ENCODE data around the gene AQP4.

Gene AQP4

GRCh38 chr18:26854292-26854881 lies 11.1 kb downstream of the AQP4 start:
- DNase-seq (ENCODE audit: low read depth in 2 of 2): no peak
- H3K4me3 ChIP-seq (replicated peaks in 1 of 2; ENCODE audit: low read depth in 2 of 2, low read length in 2 of 2): no peak overlapping the region
- TF ChIP-seq CTCF (IDR thresholded peaks at IDR 0.05; ENCODE audit: low read depth, low read length): no peak

- no peak for DNase-seq (ENCODE audit: low read depth in 2 of 2)
- no peak overlapping the region for H3K4me3 ChIP-seq (replicated peaks in 1 of 2; ENCODE audit: low read depth in 2 of 2, low read length in 2 of 2)
- no peak for TF ChIP-seq CTCF (IDR thresholded peaks at IDR 0.05; ENCODE audit: low read depth, low read length)
Observed at GRCh38 chr18:26853401-26853800, 12.1 kb downstream of the AQP4 start.

- H3K4me3 ChIP-seq (replicated peaks in 1 of 2; ENCODE audit: low read depth in 2 of 2, low read length in 2 of 2): no peak overlapping the region
- TF ChIP-seq CTCF (IDR thresholded peaks at IDR 0.05; ENCODE audit: low read depth, low read length): no peak
- no peak for DNase-seq (ENCODE audit: low read depth in 2 of 2)
Observed at GRCh38 chr18:26843760-26844159, 21.7 kb downstream of the AQP4 start.

- no peak overlapping the region for H3K4me3 ChIP-seq (replicated peaks in 1 of 2; ENCODE audit: low read depth in 2 of 2, low read length in 2 of 2)
- DNase-seq (ENCODE audit: low read depth in 2 of 2): no peak
- no peak for TF ChIP-seq CTCF (IDR thresholded peaks at IDR 0.05; ENCODE audit: low read depth, low read length)
Observed at GRCh38 chr18:26840965-26841364, 24.5 kb downstream of the AQP4 start.

GRCh38 chr18:26839609-26840008 lies 25.9 kb downstream of the AQP4 start:
- DNase-seq (ENCODE audit: low read depth in 2 of 2): no peak
- no peak overlapping the region for H3K4me3 ChIP-seq (replicated peaks in 1 of 2; ENCODE audit: low read depth in 2 of 2, low read length in 2 of 2)
- no peak for TF ChIP-seq CTCF (IDR thresholded peaks at IDR 0.05; ENCODE audit: low read depth, low read length)

- no peak overlapping the region for H3K4me3 ChIP-seq (replicated peaks in 1 of 2; ENCODE audit: low read depth in 2 of 2, low read length in 2 of 2)
- TF ChIP-seq CTCF (IDR thresholded peaks at IDR 0.05; ENCODE audit: low read depth, low read length): no peak
- no peak for DNase-seq (ENCODE audit: low read depth in 2 of 2)
Observed at GRCh38 chr18:26832302-26832701, 33.2 kb downstream of the AQP4 start.

GRCh38 chr18:26827581-26827980 lies 37.9 kb downstream of the AQP4 start:
- DNase-seq (ENCODE audit: low read depth in 2 of 2): no peak
- H3K4me3 ChIP-seq (replicated peaks in 1 of 2; ENCODE audit: low read depth in 2 of 2, low read length in 2 of 2): no peak overlapping the region
- TF ChIP-seq CTCF (IDR thresholded peaks at IDR 0.05; ENCODE audit: low read depth, low read length): no peak
